Measurements from ENCODE around the gene NR4A1. TPM values are rescaled to one million over a fixed set of nuclear protein-coding genes. Genes with fewer than 3 reads are reported as not detected.

The NR4A1 gene
- total RNA-seq, 1 experiment from 2014 or later = 26.9 TPM

- TF ChIP-seq USF2 (CRISPR knock-in tag; IDR thresholded peaks at IDR 0.05) (no peak), CBFB (CRISPR knock-in tag; IDR thresholded peaks at IDR 0.05; ENCODE audit: low read depth) (no peak), RORB (CRISPR knock-in tag; IDR thresholded peaks at IDR 0.05) (no peak), GTF2I (CRISPR knock-in tag; conservative IDR thresholded peaks at IDR 0.05) (no peak), NR2C2 (CRISPR knock-in tag; IDR thresholded peaks at IDR 0.05) (no peak), MXD4 (CRISPR knock-in tag; IDR thresholded peaks at IDR 0.05; ENCODE audit: borderline replicate concordance) (no peak)
Observed at GRCh38 chr12:52003016-52003550, 48.2 kb upstream of the NR4A1 start (continued).

GRCh38 chr12:52003591-52003990 lies 47.7 kb upstream of the NR4A1 start:
- H3K9me3 Mint-ChIP-seq = no peaks in the 10 kb centered on the region
- H3K27me3 Mint-ChIP-seq (ENCODE audit: low read depth) = peaks cover 41% of the 10 kb centered on the region
- ChIA-PET CTCF (interaction anchor here (0.7 to 38.0 kb wide), 30 partner anchors 11 to 131 kb away, joined by 3 to 1431 read pairs (median 5); partner anchors contain the start of genes ACVRL1, ATG101 and SMIM41), POLR2A (interaction anchor here (1.3 to 1.4 kb wide), 2 partner anchors 20 to 22 kb away, joined by 7 to 8 read pairs; no protein-coding TSS in a partner anchor)
- TF ChIP-seq AFF4 (CRISPR knock-in tag; IDR thresholded peaks at IDR 0.05; ENCODE audit: borderline replicate concordance) (no peak), MYBL2 (CRISPR knock-in tag; IDR thresholded peaks at IDR 0.05) (no peak), PRDM15 (CRISPR knock-in tag; IDR thresholded peaks at IDR 0.05) (no peak), E2F1 (CRISPR knock-in tag; IDR thresholded peaks at IDR 0.05) (no peak), ZNF423 (CRISPR knock-in tag; IDR thresholded peaks at IDR 0.05) (no peak), GABPB1 (CRISPR knock-in tag; IDR thresholded peaks at IDR 0.05) (no peak), ZNF281 (CRISPR knock-in tag; IDR thresholded peaks at IDR 0.05) (no peak)
- no peak overlapping the region for H3K27ac Mint-ChIP-seq
- no peak overlapping the region for H3K4me3 Mint-ChIP-seq
- peaks cover 4% of the 10 kb centered on the region for H3K36me3 Mint-ChIP-seq
- ATAC-seq (no peak), DNase-seq (ENCODE audit: low spot score) (no peak)
- peaks cover 20% of the 10 kb centered on the region for H3K4me1 Mint-ChIP-seq
